ENCODE data around the gene GFRA4. TPM values are rescaled to one million over a fixed set of nuclear protein-coding genes. Genes with fewer than 3 reads are reported as not detected.

The GFRA4 gene
- total RNA-seq, 1 experiment from 2014 or later = not detected

DNA sequence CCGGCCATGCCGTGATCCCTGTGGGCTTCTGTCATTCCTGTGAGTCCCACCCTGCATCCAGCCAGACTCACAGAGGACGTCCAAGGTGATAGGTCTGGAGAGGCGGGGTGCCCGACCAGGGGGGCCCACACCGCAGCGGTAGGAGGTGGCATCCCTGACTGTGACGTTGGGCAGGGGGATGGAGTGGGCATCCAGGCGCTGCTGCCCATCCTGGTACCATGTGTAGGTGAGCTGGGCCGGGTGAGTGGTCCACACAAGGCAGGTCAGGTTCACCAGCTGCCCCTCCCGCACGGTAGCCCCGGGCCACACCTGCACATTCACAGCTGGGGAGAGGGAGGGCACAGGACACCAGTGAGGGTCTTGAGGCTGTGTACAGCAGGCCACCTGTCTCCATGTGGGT is 30.2 kb upstream of the GFRA4 start:
- H2BK20ac ChIP-seq (ENCODE audit: low read depth, low read length, poor library complexity, severe bottlenecking) = no peak overlapping the region
- no peak overlapping the region for H3K4ac ChIP-seq (ENCODE audit: low read depth, low read length)
- no peak overlapping the region for H4K8ac ChIP-seq (replicated peaks; ENCODE audit: insufficient read length, low read depth, low read length)
- H3K14ac ChIP-seq (ENCODE audit: insufficient read depth, low read length) = no peak overlapping the region
- no peaks in the 10 kb centered on the region for H4K20me1 ChIP-seq (ENCODE audit: control insufficient read depth, insufficient read depth, insufficient read length)
- H3K27ac Mint-ChIP-seq = peak overlapping the region in 1 of 3 experiments; percentile 62; a peak in 1 of 7 replicates
- no peaks in the 10 kb centered on the region; a peak in 1 of 7 replicates for H3K36me3 Mint-ChIP-seq (ENCODE audit: insufficient read depth in 1 of 3, low read depth in 3 of 3)
- no peak overlapping the region for H3K9ac ChIP-seq (ENCODE audit: extremely low read depth, insufficient read length, low read length)
- H2BK5ac ChIP-seq (ENCODE audit: insufficient read length, low read length) = no peak overlapping the region
- no peak overlapping the region for H2BK15ac ChIP-seq (ENCODE audit: low read depth, low read length)
- no peak overlapping the region for H3K23ac ChIP-seq (ENCODE audit: insufficient read length, low read depth, low read length)
- DNase-seq = no peak
- no peak overlapping the region for H3K4me3 Mint-ChIP-seq
- no peak overlapping the region for H2BK120ac ChIP-seq (ENCODE audit: low read depth, low read length, poor library complexity, severe bottlenecking)
- H3K23me2 ChIP-seq (ENCODE audit: insufficient read length, low read depth, low read length, poor library complexity, severe bottlenecking) = no peaks in the 10 kb centered on the region
- H4K91ac ChIP-seq (ENCODE audit: insufficient read length, low read depth, low read length) = no peak overlapping the region
- TF ChIP-seq, protein P1, sequence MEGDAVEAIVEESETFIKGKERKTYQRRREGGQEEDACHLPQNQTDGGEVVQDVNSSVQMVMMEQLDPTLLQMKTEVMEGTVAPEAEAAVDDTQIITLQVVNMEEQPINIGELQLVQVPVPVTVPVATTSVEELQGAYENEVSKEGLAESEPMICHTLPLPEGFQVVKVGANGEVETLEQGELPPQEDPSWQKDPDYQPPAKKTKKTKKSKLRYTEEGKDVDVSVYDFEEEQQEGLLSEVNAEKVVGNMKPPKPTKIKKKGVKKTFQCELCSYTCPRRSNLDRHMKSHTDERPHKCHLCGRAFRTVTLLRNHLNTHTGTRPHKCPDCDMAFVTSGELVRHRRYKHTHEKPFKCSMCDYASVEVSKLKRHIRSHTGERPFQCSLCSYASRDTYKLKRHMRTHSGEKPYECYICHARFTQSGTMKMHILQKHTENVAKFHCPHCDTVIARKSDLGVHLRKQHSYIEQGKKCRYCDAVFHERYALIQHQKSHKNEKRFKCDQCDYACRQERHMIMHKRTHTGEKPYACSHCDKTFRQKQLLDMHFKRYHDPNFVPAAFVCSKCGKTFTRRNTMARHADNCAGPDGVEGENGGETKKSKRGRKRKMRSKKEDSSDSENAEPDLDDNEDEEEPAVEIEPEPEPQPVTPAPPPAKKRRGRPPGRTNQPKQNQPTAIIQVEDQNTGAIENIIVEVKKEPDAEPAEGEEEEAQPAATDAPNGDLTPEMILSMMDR (conservative IDR thresholded peaks at IDR 0.05) = no peak
- H3K79me1 ChIP-seq (ENCODE audit: insufficient read depth, low read depth, low read length, poor library complexity, severe bottlenecking) = no peaks in the 10 kb centered on the region
- H3K9me3 Mint-ChIP-seq = peaks cover 3% of the 10 kb centered on the region in 2 experiments; a peak in 3 of 5 replicates
- no peak overlapping the region for H4K5ac ChIP-seq (ENCODE audit: insufficient read length, low read depth, low read length)
- no peak overlapping the region for H3T11ph ChIP-seq (ENCODE audit: low read length)
- H3K4me2 ChIP-seq (ENCODE audit: insufficient read depth, insufficient read length, low read length) = no peak overlapping the region
- H3K27me3 Mint-ChIP-seq (ENCODE audit: low read depth) = peaks cover 4% of the 10 kb centered on the region
- WGBS (ENCODE audit: extremely low coverage, insufficient read length, low lambda C conversion rate) = no CpG with 5 or more reads among the region's 13 CpGs
- no peak overlapping the region for H2AK5ac ChIP-seq (ENCODE audit: insufficient read length, low read length)
- no peak overlapping the region for H3K27ac ChIP-seq (ENCODE audit: insufficient read length, low read depth, low read length)
- no peak overlapping the region for H2AFZ ChIP-seq (ENCODE audit: low read length)
- no peak overlapping the region for H3K56ac ChIP-seq (ENCODE audit: insufficient read length, low read depth, low read length)
- no peaks in the 10 kb centered on the region for H3K27me3 ChIP-seq (ENCODE audit: insufficient read depth, low read length)
- H3K9me3 ChIP-seq (ENCODE audit: control insufficient read depth, low read depth, low read length) = no peaks in the 10 kb centered on the region
- no peak overlapping the region for H3K18ac ChIP-seq (ENCODE audit: insufficient read length, low read depth, low read length)
- H3K79me2 ChIP-seq (ENCODE audit: insufficient read depth, low read length) = no peaks in the 10 kb centered on the region
- no peak overlapping the region for H2BK12ac ChIP-seq (ENCODE audit: insufficient read length, low read depth, low read length)
- no peaks in the 10 kb centered on the region for H3K4me1 ChIP-seq (ENCODE audit: insufficient read depth, low read length)
- no peaks in the 10 kb centered on the region for H3K4me1 Mint-ChIP-seq
